MM.1S (cell line): ENCODE results near the gene FAS.

Experiments used
- EZH2 ChIP-seq: fragments of 300-600 bp; sonication (generic); optimal IDR thresholded peaks from 2 replicates; pipeline ENCODE3; 2017; ENCODE audit warnings: low read depth, mild to moderate bottlenecking, antibody characterized with exemption, low read length, mixed read lengths
- EZH2phosphoT487 ChIP-seq: fragments of 300-600 bp; sonication (generic); IDR thresholded peaks from 2 replicates; pipeline ENCODE4 v1.6.1; 2018; ENCODE audit warnings: antibody characterized with exemption, low read length
- TF ChIP-seq, protein P1 (sequence below): fragments of 300-600 bp; sonication (generic); IDR thresholded peaks from 2 replicates; pipeline ENCODE4 v1.5.1; 2016; ENCODE audit warnings: antibody characterized with exemption, low read length, mixed read lengths

DNA sequence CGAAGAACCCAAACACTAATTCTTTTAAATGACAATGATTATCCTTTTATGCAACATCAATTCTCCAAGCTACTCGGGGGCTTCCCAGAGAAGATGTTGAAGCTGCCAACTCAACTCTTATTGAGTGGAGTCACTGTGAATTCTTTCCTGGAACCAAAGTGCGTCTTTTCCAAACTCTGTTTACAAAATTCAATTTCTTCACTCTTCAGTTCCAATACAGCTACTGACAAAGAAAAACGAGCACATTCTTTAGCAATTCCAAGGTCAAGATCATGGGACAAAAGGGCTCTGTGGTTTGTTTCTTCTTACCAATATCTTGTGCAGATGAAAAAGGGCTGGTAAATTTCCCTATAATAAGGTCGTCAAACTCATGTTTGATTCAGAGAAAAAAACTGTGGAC is 74.2 kb downstream of the FAS start:
- TF ChIP-seq, protein P1, sequence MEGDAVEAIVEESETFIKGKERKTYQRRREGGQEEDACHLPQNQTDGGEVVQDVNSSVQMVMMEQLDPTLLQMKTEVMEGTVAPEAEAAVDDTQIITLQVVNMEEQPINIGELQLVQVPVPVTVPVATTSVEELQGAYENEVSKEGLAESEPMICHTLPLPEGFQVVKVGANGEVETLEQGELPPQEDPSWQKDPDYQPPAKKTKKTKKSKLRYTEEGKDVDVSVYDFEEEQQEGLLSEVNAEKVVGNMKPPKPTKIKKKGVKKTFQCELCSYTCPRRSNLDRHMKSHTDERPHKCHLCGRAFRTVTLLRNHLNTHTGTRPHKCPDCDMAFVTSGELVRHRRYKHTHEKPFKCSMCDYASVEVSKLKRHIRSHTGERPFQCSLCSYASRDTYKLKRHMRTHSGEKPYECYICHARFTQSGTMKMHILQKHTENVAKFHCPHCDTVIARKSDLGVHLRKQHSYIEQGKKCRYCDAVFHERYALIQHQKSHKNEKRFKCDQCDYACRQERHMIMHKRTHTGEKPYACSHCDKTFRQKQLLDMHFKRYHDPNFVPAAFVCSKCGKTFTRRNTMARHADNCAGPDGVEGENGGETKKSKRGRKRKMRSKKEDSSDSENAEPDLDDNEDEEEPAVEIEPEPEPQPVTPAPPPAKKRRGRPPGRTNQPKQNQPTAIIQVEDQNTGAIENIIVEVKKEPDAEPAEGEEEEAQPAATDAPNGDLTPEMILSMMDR: no peak
- TF ChIP-seq EZH2phosphoT487: no peak
- TF ChIP-seq EZH2: no peak
